Measurements from ENCODE around the gene LRP8. TPM values are rescaled to one million over a fixed set of nuclear protein-coding genes. Genes with fewer than 3 reads are reported as not detected.
A peak's percentile ranks its signal among the peaks of the same experiment; 100 is the strongest.
"Not testable (repeated sequence)": the region's sequence is repeated elsewhere in the genome, so short reads cannot be mapped to it uniquely, and the experiment has no call there.

Gene LRP8
- total RNA-seq, 2 donors from 2014 or later: 36.0 to 68.1 TPM

DNA sequence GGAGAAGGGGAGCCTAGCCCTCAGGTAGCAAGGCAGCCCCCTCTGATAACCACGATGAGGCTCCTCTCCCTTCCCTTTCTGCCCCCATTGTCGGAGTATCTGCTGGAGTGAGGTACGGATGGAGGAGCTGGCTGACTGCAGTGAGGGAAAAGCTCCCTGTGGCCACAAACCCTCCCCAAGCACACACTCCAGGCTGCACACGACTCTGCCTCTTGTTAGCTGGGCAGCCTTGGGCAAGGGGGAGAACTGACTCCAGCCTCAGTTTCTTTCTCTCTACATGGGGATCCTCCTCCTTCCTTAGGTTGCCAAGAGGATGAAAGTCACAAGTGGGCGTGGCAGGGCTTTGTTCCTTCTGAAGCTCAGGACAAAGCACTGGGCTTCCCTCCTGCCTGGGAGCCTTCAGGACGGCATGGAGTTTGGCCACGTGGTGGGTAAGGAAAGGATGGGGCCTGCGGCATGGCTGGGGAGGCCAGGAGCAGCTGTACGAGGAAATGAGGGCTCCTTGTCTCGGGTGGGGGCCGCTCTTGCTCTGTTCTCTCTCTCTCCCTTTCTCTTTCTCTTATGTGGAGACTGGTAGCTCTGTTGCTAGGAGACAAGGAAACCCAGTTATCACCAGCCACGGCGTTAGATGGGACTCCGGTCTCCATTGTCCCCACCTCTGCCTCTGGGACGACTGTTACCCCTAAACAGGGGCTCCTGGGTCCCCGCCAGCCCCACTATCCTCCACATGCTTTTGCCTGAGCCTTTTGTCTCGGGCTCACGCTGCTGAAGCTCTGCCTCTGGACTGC lies 39.7 kb downstream of the LRP8 start:
- peaks cover 51% of the 10 kb centered on the region for H3K36me3 Mint-ChIP-seq (ENCODE audit: low read depth)

DNA sequence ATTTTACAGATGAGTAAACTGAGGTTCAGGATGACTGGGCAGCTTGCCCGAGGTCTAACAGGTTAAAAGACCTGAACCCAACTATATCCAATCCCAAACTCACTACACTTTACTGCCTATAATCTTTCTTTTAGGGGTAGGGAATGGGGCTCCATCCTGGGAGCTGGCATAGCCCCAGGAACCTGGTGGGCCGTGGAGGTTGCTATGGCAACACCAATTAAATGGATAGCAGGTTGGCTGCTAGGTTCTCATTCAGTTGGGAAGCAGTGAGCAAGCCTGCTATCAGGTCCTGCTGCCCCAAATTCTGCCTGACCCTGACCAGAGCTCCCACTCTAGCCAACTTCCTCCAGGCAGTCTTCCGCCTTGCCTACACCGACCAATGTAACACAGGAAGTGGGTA lies 40.9 kb downstream of the LRP8 start:
- ATAC-seq (replicated peaks): peak; percentile 24
- no peak overlapping the region for H3K27ac Mint-ChIP-seq
- no peaks in the 10 kb centered on the region for H3K9me3 Mint-ChIP-seq

More for the DNA sequence above, 39.7 kb downstream of the LRP8 start:
- H3K27me3 Mint-ChIP-seq: no peaks in the 10 kb centered on the region
- no peak overlapping the region for H3K27ac Mint-ChIP-seq
- no peak overlapping the region for H3K4me3 Mint-ChIP-seq
- no peak for ATAC-seq (replicated peaks)
- H3K4me1 Mint-ChIP-seq: peaks cover 4% of the 10 kb centered on the region
- H3K9me3 Mint-ChIP-seq: no peaks in the 10 kb centered on the region

DNA sequence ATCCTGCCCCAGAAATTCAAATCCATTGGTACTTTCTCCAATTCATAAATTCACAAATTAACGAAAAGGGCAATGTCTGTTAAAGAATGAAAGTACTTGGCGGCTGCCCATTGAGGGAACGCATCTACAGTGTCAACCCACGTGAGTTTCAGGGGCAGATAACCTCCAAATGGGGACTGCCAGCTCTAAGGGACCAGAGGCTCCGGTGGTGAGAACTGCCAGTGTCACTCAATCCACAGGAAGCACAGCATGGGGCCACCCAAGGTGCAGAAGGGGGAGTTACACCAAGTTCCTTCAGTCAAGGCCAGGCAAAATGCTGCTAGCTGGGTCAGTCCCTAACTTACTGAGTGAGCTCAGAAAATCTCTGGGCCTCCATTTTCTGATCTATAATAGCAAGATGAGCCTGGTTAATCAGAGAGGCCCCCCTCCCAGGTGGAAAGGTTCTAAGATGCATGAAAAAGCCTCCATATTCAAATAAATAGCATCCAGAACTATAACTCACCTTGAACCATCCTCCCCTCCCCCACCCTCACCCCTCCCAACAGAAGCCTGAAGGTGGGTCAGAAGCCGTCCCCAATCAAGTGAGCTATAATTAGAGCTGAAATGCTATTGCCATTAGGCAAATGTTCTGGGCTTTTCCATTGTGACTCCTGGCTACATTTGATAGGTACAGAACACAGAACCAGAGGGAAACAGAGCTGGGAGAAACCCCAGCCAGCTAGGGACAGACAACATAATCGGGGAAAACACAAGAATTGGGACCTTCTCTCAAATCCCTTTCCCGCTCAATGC lies 41.7 kb downstream of the LRP8 start:
- Mint-ChIP-seq H3K27me3 (no peaks in the 10 kb centered on the region), H3K9me3 (no peaks in the 10 kb centered on the region), H3K27ac (no peak overlapping the region), H3K36me3 (ENCODE audit: low read depth) (peaks cover 46% of the 10 kb centered on the region), H3K4me3 (no peak overlapping the region), H3K4me1 (no peaks in the 10 kb centered on the region)
- peak; percentile 50 for ATAC-seq (replicated peaks)

More for the DNA sequence above, 40.9 kb downstream of the LRP8 start:
- Mint-ChIP-seq H3K4me3 (no peak overlapping the region), H3K36me3 (ENCODE audit: low read depth) (peaks cover 51% of the 10 kb centered on the region), H3K4me1 (peaks cover 4% of the 10 kb centered on the region), H3K27me3 (no peaks in the 10 kb centered on the region)

- H3K4me3 Mint-ChIP-seq: no peak overlapping the region
- no peaks in the 10 kb centered on the region for H3K9me3 Mint-ChIP-seq
- no peak overlapping the region for H3K27ac Mint-ChIP-seq
- H3K27me3 Mint-ChIP-seq: no peaks in the 10 kb centered on the region
- H3K4me1 Mint-ChIP-seq: no peaks in the 10 kb centered on the region
- no peak for ATAC-seq (replicated peaks)
- peaks cover 46% of the 10 kb centered on the region for H3K36me3 Mint-ChIP-seq (ENCODE audit: low read depth)
Observed at GRCh38 chr1:53285546-53285945, 42.3 kb downstream of the LRP8 start.

- H3K36me3 Mint-ChIP-seq (ENCODE audit: low read depth): peaks cover 42% of the 10 kb centered on the region
- ATAC-seq (replicated peaks): no peak
- peak overlapping the region; percentile 81 for H3K27ac Mint-ChIP-seq
Observed at GRCh38 chr1:53284224-53285020, 43.4 kb downstream of the LRP8 start.

DNA sequence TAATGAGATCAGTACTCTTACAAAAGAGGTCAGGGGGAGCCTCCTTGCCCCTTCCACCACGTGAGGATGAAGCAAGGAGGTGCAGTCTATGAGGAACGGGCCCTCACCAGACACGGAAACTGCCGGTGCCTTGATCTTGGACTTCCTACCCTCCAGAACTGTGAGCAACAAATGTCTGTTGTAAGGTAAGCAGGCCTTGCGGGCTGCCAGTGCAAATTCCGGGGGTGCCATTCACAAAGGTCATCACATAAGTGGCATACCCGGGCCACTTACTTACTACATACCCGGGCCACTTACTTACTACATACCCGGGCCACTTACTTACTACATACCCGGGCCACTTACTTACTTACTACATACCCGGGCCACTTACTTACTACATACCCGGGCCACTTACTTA lies 44.7 kb downstream of the LRP8 start:
- not testable (repeated sequence) for H3K27ac Mint-ChIP-seq; ATAC-seq (replicated peaks); H3K9me3 Mint-ChIP-seq; H3K27me3 Mint-ChIP-seq; H3K4me1 Mint-ChIP-seq; H3K4me3 Mint-ChIP-seq
- peaks cover 40% of the 10 kb centered on the region for H3K36me3 Mint-ChIP-seq (ENCODE audit: low read depth)

More at GRCh38 chr1:53284224-53285020, 43.4 kb downstream of the LRP8 start:
- Mint-ChIP-seq H3K27me3 (no peaks in the 10 kb centered on the region), H3K9me3 (no peaks in the 10 kb centered on the region), H3K4me1 (no peaks in the 10 kb centered on the region), H3K4me3 (no peak overlapping the region)

- no peaks in the 10 kb centered on the region for H3K9me3 Mint-ChIP-seq
- H3K36me3 Mint-ChIP-seq (ENCODE audit: low read depth): peaks cover 37% of the 10 kb centered on the region
- H3K4me3 Mint-ChIP-seq: no peak overlapping the region
- no peaks in the 10 kb centered on the region for H3K4me1 Mint-ChIP-seq
- no peaks in the 10 kb centered on the region for H3K27me3 Mint-ChIP-seq
- ATAC-seq (replicated peaks): no peak
- peak overlapping the region; percentile 73 for H3K27ac Mint-ChIP-seq
Observed at GRCh38 chr1:53281133-53281532, 46.7 kb downstream of the LRP8 start.

DNA sequence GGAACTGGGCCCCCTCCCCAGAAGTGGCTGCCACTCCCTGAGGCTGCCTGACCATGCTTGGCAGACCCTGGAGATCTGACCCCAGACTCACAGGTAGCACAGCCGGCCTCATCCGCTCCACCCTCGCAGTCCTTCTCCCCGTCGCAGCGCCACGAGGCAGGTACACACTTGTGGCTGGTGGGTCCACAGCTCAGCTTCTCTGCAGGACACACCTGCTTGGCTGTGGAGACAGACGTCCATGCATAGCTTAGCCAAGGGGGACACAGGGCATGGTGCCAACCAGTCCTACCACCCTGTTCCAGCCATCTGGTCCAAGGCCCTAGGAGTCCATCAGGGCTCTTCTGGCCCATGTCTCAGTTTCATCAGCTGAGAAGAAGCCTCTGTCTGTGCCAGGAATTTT lies 47.4 kb downstream of the LRP8 start:
- no peaks in the 10 kb centered on the region for H3K27me3 Mint-ChIP-seq
- ATAC-seq (replicated peaks): no peak
- peaks cover 43% of the 10 kb centered on the region for H3K36me3 Mint-ChIP-seq (ENCODE audit: low read depth)
- H3K4me1 Mint-ChIP-seq: no peaks in the 10 kb centered on the region
- H3K4me3 Mint-ChIP-seq: no peak overlapping the region
- H3K27ac Mint-ChIP-seq: peak overlapping the region; percentile 73
- H3K9me3 Mint-ChIP-seq: no peaks in the 10 kb centered on the region

DNA sequence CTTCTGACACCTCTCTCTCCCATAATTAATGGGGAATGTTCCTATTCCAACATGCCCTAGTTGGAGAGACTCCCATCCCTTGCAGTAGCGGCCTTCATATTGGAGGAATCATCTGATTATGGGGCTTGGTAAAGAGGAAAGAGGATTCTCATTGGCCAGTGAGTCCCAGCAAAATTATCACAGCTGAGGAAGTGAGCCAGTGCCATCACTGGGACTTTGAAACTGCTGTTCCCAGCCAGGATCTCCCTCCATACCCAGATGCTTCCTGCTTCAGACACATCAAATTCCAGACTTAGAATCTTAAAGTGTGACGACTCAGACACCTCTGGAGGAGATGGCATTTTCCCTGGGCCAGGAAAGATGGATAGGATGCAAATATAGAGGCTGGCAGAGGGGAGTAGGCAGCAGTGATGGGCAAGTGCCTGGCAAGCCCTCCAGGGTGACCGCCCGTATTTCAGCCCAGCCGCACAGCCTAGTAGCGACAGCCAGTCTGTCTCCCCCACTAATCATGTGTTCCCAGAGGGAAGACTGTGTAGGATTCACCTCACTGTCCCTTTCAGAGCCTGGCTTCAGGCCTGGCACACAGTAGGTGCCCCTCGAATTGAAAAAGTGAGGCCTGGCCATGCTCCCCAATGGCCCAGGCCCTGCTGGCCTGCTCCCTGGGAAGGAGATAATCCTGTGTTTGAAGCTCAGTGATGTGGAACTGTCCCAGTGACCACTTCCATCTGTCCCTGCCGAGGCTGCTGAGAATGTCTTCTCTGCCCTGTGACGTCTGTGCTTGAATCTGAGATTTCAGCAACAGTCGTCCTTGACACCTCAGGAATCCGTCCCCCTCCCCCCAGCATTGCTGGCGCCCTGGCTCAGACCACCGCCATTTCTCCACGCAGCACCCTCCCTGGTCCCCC lies 48.3 kb downstream of the LRP8 start:
- no peak for ATAC-seq (replicated peaks)
- Mint-ChIP-seq H3K4me3 (no peak overlapping the region), H3K9me3 (no peaks in the 10 kb centered on the region), H3K27ac (no peak overlapping the region), H3K4me1 (no peaks in the 10 kb centered on the region), H3K36me3 (ENCODE audit: low read depth) (peaks cover 52% of the 10 kb centered on the region), H3K27me3 (no peaks in the 10 kb centered on the region)

GRCh38 chr1:53278298-53278725 lies 49.6 kb downstream of the LRP8 start:
- no peak overlapping the region for H3K4me3 Mint-ChIP-seq
- H3K4me1 Mint-ChIP-seq: no peaks in the 10 kb centered on the region
- peaks cover 63% of the 10 kb centered on the region for H3K36me3 Mint-ChIP-seq (ENCODE audit: low read depth)
- peak overlapping the region; percentile 67 for H3K27ac Mint-ChIP-seq
- peak; percentile 68 for ATAC-seq (replicated peaks)
- no peaks in the 10 kb centered on the region for H3K27me3 Mint-ChIP-seq
- no peaks in the 10 kb centered on the region for H3K9me3 Mint-ChIP-seq

DNA sequence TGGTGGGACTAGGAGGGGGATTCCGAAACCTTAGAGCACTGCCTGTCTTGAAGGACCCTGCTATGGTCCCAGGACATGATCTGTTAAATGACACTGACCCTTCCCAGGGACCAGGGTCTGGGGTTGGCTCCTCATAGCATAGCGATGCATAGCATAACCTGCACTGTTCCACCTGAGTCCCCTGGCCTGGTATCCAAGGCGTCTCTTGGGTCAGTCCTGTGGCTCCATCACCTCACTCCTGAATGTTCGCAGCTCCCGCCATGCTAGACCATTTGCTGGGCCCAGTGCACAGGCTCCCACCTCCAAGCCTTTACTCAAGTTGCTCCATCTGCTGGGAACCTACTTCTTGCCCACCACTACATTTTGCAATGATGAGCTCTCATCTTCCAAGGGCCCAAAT lies 50.5 kb downstream of the LRP8 start:
- Mint-ChIP-seq H3K27ac (no peak overlapping the region), H3K27me3 (no peaks in the 10 kb centered on the region), H3K36me3 (ENCODE audit: low read depth) (peaks cover 70% of the 10 kb centered on the region), H3K4me3 (no peak overlapping the region), H3K9me3 (no peaks in the 10 kb centered on the region), H3K4me1 (no peaks in the 10 kb centered on the region)
- no peak for ATAC-seq (replicated peaks)

DNA sequence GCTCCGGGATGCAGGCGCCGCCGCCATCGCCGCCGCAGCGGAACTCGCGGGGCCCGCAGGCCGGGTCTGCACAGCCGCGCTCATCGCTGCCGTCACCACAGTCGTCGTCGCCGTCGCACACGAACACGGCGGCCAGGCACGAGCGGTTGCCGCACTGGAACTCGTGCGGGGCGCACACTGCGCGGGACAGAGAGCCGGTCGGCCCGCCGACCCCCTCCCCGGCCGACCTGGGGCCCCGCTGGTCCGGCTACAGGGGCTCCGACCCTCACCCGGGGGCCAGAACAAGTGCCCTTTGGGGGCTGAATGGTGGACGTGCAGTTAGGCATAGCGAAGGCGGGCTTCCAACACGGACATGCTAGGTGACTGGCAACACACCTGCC lies 51.0 kb downstream of the LRP8 start:
- Mint-ChIP-seq H3K4me1 (no peaks in the 10 kb centered on the region), H3K36me3 (ENCODE audit: low read depth) (peaks cover 75% of the 10 kb centered on the region), H3K4me3 (no peak overlapping the region), H3K9me3 (no peaks in the 10 kb centered on the region), H3K27me3 (no peaks in the 10 kb centered on the region), H3K27ac (no peak overlapping the region)
- no peak for ATAC-seq (replicated peaks)

GRCh38 chr1:53276153-53276901 lies 51.5 kb downstream of the LRP8 start:
- peaks cover 79% of the 10 kb centered on the region for H3K36me3 Mint-ChIP-seq (ENCODE audit: low read depth)
- H3K27ac Mint-ChIP-seq: no peak overlapping the region
- no peaks in the 10 kb centered on the region for H3K4me1 Mint-ChIP-seq
- no peak for ATAC-seq (replicated peaks)
- no peaks in the 10 kb centered on the region for H3K9me3 Mint-ChIP-seq
- H3K27me3 Mint-ChIP-seq: no peaks in the 10 kb centered on the region
- H3K4me3 Mint-ChIP-seq: no peak overlapping the region

All from activated T-helper 17 cell treated with anti-CD3 and anti-CD28 coated beads, Interleukin-2, amount 50 U/mL, for 72 hours (primary cell).